Panc1 (cell line): ENCODE measurements around the gene PPP3CB. TPM values are rescaled to one million over a fixed set of nuclear protein-coding genes. Genes with fewer than 3 reads are reported as not detected.

Source experiments
- ATAC-seq: fragments of 200-7000 bp; cut with Tn5 transposase; 2 replicates; pipeline ENCODE4 v1.9.1; 2020; ENCODE audit warnings: mild to moderate bottlenecking, moderate library complexity
- BruUV-seq: library from RNA; stranded (reverse); fragments of 400-500 nt; replicated peaks from 2 replicates; lab custom pipeline; 2021; lab: Mats Ljungman, UMichigan
- CTCF ChIA-PET: fragments of 300-600 bp; sonication (Branson Sonifier 250); formaldehyde crosslinking; loops from one replicate; lab custom pipeline; 2022; ENCODE audit warnings: antibody characterized with exemption; lab: Charles Lee
- POLR2A ChIA-PET: fragments of 300-600 bp; sonication (Branson Sonifier 250); formaldehyde crosslinking; loops from one replicate; lab custom pipeline; 2022; ENCODE audit warnings: antibody characterized with exemption; lab: Charles Lee
- DNase-seq: peaks from one replicate; pipeline ENCODE4 v3.0.0-alpha.2; 2010; ENCODE audit warnings: low read depth, low spot score
- H3K27ac ChIP-seq: 2 replicates; pipeline ENCODE4 v1.5.1; 2011; ENCODE audit warnings: mild to moderate bottlenecking, low read length, inconsistent platforms
- H3K27me3 ChIP-seq: fragments of 200-500 bp; sonication (Bioruptor generic); 2 replicates; pipeline ENCODE4 v1.6.0; 2014; ENCODE audit warnings: low read length, inconsistent platforms; ENCODE audit not compliant: control insufficient read depth, insufficient read depth
- H3K36me3 ChIP-seq: fragments of 200-500 bp; sonication (Bioruptor generic); 2 replicates; pipeline ENCODE4 v1.5.1; 2014; ENCODE audit warnings: inconsistent platforms, mild to moderate bottlenecking, low read length, moderate library complexity; ENCODE audit not compliant: control insufficient read depth, insufficient read depth
- H3K4me1 ChIP-seq: 2 replicates; pipeline ENCODE4 v1.5.1; 2011; ENCODE audit warnings: inconsistent platforms, mild to moderate bottlenecking, low read length, moderate library complexity; ENCODE audit not compliant: control insufficient read depth, insufficient read depth
- H3K4me3 ChIP-seq, 2 experiments: 2 replicates each; pipeline ENCODE4 v1.5.1; 2011 to 2012; ENCODE audit warnings: low read depth in 2 of 2, low read length in 2 of 2, mild to moderate bottlenecking in 2 of 2, inconsistent platforms in 1 of 2, moderate library complexity in 1 of 2
- H3K9me3 ChIP-seq: fragments of 200-500 bp; sonication (Bioruptor generic); 2 replicates; pipeline ENCODE4 v1.5.1; 2014; ENCODE audit warnings: low read depth, mild to moderate bottlenecking, inconsistent platforms, low read length, moderate library complexity; ENCODE audit not compliant: control insufficient read depth, insufficient read depth
- CTCF ChIP-seq: fragments of 450-650 bp; IDR thresholded peaks from 2 replicates; pipeline ENCODE4 v1.5.1; 2017; ENCODE audit warnings: mild to moderate bottlenecking
- POLR2AphosphoS5 ChIP-seq: IDR thresholded peaks from 2 replicates; pipeline ENCODE4 v1.6.1; 2012; ENCODE audit warnings: mild to moderate bottlenecking, low read depth, low read length, moderate library complexity
- REST ChIP-seq, 2 experiments: IDR thresholded peaks; 2 replicates each; pipeline ENCODE4 v1.6.1; 2011 to 2012; ENCODE audit warnings: low read depth in 2 of 2, control low read depth in 1 of 2, low read length in 1 of 2, mild to moderate bottlenecking in 1 of 2, moderate library complexity in 1 of 2; ENCODE audit not compliant: insufficient read depth in 1 of 2
- SIN3A ChIP-seq: IDR thresholded peaks from 2 replicates; pipeline ENCODE4 v1.6.1; 2012; ENCODE audit warnings: low read depth, mild to moderate bottlenecking, low read length, moderate library complexity, borderline replicate concordance; ENCODE audit not compliant: insufficient read depth
- TCF7L2 ChIP-seq: IDR thresholded peaks from 2 replicates; pipeline ENCODE4 v1.6.1; 2011; ENCODE audit warnings: mild to moderate bottlenecking, low read depth, low read length, inconsistent platforms
- in situ Hi-C: cut with HindIII; loops from 2 replicates; pipeline ENCODE4 v1.10.0; 2016; ENCODE audit warnings: low sequenced_read_pairs, low pct_unique_long_range_greater_than_20kb
- intact Hi-C: fragments of 100-400 bp; cut with micrococcal nuclease; formaldehyde crosslinking; loops from one replicate; pipeline ENCODE4 v1.10.0; 2022; ENCODE audit not compliant: unreplicated experiment
- total RNA-seq: library from RNA; stranded (reverse); gene quantifications from one replicate; pipeline ENCODE4 v1.2.1, GENCODE V29; 2021; ENCODE audit not compliant: unreplicated experiment

PPP3CB gene
- total RNA-seq, 1 experiment from 2014 or later, result 34.8 TPM

GRCh38 chr10:73439605-73440312, 56.1 kb downstream of the PPP3CB start:
- no peak for ATAC-seq
- no peaks in the 10 kb centered on the region for H3K36me3 ChIP-seq
- POLR2A ChIA-PET, result no interaction called here
- H3K4me3 ChIP-seq, result no peak overlapping the region
- no peaks in the 10 kb centered on the region for H3K9me3 ChIP-seq
- intact Hi-C loops (no loop called here), in situ Hi-C loops (no loop called here)
- H3K27ac ChIP-seq, result no peak overlapping the region
- no peaks in the 10 kb centered on the region for H3K4me1 ChIP-seq
- H3K27me3 ChIP-seq, result no peaks in the 10 kb centered on the region
- BruUV-seq, result no TSS peak
- CTCF ChIA-PET, result no interaction called here
- TF ChIP-seq REST (IDR thresholded peaks at IDR 0.05; ENCODE audit: insufficient read depth in 1 of 2, low read depth in 2 of 2, low read length in 1 of 2) (no peak), CTCF (no peak), SIN3A (no peak), POLR2AphosphoS5 (no peak), TCF7L2 (no peak)
- no peak for DNase-seq

GRCh38 chr10:73439055-73439454, 56.8 kb downstream of the PPP3CB start:
- no peak for ATAC-seq
- no peaks in the 10 kb centered on the region for H3K4me1 ChIP-seq
- no peak for DNase-seq
- no peak overlapping the region for H3K4me3 ChIP-seq
- CTCF ChIA-PET, result no interaction called here
- in situ Hi-C loops, result no loop called here
- intact Hi-C loops, result no loop called here
- POLR2A ChIA-PET, result no interaction called here
- no TSS peak for BruUV-seq
- no peaks in the 10 kb centered on the region for H3K36me3 ChIP-seq
- TF ChIP-seq TCF7L2 (no peak), CTCF (no peak), REST (IDR thresholded peaks at IDR 0.05; ENCODE audit: insufficient read depth in 1 of 2, low read depth in 2 of 2, low read length in 1 of 2) (no peak), POLR2AphosphoS5 (no peak), SIN3A (no peak)
- H3K9me3 ChIP-seq, result no peaks in the 10 kb centered on the region
- H3K27me3 ChIP-seq, result no peaks in the 10 kb centered on the region
- H3K27ac ChIP-seq, result no peak overlapping the region
